ENCODE results near the gene MRPL37.

MRPL37 gene

DNA sequence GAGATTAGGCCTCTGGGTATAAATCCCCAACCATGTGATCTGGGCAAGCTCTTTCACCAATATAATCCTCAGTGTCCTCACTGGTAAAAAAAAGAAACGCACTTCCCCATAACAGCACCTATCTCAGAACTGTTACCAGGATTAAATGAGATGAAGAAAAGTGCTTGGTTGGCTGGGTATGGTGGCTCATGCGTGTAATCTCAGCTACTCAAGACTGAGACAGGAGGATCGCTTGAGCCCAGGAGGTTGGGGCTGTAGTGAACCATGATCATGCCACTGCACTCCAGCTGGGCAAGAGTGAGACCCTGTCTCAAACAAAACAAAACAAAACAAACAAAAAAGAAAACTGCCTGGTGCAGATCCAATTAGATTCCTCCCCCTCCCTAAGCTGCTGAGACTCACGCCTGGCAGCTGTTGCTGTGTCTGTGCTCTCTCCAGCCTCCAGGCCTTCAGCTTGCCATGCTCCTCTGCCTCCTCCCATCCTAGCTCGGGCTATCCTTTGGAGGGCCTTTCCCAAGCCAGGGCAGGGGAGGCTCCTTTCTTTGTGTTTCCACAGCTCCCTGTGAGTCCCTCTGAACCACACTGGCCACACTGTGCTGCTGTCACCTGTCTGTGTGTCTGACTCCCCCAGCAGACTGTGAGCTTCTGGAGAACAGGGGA, 19.1 kb upstream of the MRPL37 start:
- Histone ChIP-seq H3K4me3 (replicated peaks; ENCODE audit: low read depth, low read length) (no peak overlapping the region), H3K36me3 (ENCODE audit: control insufficient read depth, insufficient read depth, low read length) (peaks cover 2% of the 10 kb centered on the region; the same call in 1 of the 2 replicates), H3K27me3 (replicated peaks; ENCODE audit: control insufficient read depth, insufficient read depth, low read length) (no peaks in the 10 kb centered on the region)
- no peak for DNase-seq (ENCODE audit: extremely low read depth, insufficient read length)
- no peak for TF ChIP-seq CTCF (IDR thresholded peaks at IDR 0.05; ENCODE audit: insufficient read depth, low read length, poor library complexity, severe bottlenecking)

DNA sequence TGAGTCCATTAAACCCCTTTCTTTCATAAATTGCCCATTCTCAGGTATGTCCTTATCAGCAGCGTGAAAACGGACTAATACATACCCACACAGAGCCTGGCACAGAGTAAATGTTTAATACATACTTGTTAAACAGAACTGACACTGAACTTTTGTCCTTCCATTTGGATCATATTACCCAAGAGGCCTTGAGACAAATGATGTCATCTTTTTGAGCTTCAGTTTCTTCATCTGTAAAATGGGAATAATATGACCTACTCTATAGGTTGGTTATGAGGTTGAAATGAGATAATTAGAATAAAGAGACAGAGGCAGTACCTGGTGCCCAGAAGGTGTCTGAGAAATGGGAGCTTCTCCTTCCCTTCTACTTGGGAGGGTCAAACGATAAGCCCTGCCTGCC, 13.9 kb upstream of the MRPL37 start:
- peaks cover 4% of the 10 kb centered on the region; the same call in 1 of the 2 replicates for H3K36me3 ChIP-seq (ENCODE audit: control insufficient read depth, insufficient read depth, low read length)
- no peak for TF ChIP-seq CTCF (IDR thresholded peaks at IDR 0.05; ENCODE audit: insufficient read depth, low read length, poor library complexity, severe bottlenecking)
- no peak for DNase-seq (ENCODE audit: extremely low read depth, insufficient read length)
- H3K4me3 ChIP-seq (replicated peaks; ENCODE audit: low read depth, low read length) = no peak overlapping the region
- H3K27me3 ChIP-seq (replicated peaks; ENCODE audit: control insufficient read depth, insufficient read depth, low read length) = no peaks in the 10 kb centered on the region

DNA sequence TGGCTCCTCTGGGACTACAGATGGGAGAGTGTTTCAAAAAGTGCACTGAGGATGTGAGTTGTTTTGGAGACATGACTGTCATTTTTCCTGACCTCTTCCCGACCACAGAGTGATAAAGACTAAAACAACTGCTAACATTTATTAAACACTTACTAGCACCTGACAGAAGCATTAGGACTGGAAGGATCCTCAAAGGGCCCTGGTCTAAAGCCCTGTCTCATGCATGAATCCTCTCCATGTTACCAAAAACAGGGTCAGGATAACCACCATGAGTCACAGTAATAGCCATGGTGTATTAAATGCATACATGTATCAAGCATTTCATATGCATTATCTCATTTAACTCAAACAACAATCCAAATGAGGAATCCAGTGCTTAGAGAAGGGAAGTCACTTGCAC, 11.7 kb upstream of the MRPL37 start:
- H3K27me3 ChIP-seq (replicated peaks; ENCODE audit: control insufficient read depth, insufficient read depth, low read length) = no peaks in the 10 kb centered on the region

DNA sequence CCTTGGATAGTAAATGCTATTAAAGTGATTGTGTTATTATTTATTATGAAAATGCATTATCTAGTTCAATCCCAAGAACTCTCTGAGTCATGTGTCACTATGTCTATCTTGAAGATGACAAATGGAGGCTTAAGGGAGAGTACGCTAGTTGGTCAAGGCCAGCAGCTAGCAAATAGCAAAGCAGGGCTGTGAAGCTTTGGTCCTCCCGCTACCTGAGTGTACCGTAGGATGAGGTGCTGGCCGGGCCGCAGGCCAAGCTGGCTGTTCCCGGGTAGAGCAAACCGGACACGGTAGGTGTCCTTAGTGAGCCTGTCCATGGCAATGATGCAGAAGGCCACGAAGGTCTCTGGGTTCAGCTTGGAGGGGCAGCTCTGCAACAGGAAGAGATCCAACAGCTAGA, 9.4 kb upstream of the MRPL37 start:
- DNase-seq (ENCODE audit: extremely low read depth, insufficient read length) = no peak
- H3K27me3 ChIP-seq (replicated peaks; ENCODE audit: control insufficient read depth, insufficient read depth, low read length) = no peaks in the 10 kb centered on the region
- peaks cover 9% of the 10 kb centered on the region for H3K36me3 ChIP-seq (ENCODE audit: control insufficient read depth, insufficient read depth, low read length)
- TF ChIP-seq CTCF (IDR thresholded peaks at IDR 0.05; ENCODE audit: insufficient read depth, low read length, poor library complexity, severe bottlenecking) = no peak
- H3K4me3 ChIP-seq (replicated peaks; ENCODE audit: low read depth, low read length) = no peak overlapping the region

More for the DNA sequence above, 11.7 kb upstream of the MRPL37 start:
- H3K4me3 ChIP-seq (replicated peaks; ENCODE audit: low read depth, low read length) = no peak overlapping the region
- no peak for DNase-seq (ENCODE audit: extremely low read depth, insufficient read length)
- peaks cover 7% of the 10 kb centered on the region for H3K36me3 ChIP-seq (ENCODE audit: control insufficient read depth, insufficient read depth, low read length)
- TF ChIP-seq CTCF (IDR thresholded peaks at IDR 0.05; ENCODE audit: insufficient read depth, low read length, poor library complexity, severe bottlenecking) = no peak

DNA sequence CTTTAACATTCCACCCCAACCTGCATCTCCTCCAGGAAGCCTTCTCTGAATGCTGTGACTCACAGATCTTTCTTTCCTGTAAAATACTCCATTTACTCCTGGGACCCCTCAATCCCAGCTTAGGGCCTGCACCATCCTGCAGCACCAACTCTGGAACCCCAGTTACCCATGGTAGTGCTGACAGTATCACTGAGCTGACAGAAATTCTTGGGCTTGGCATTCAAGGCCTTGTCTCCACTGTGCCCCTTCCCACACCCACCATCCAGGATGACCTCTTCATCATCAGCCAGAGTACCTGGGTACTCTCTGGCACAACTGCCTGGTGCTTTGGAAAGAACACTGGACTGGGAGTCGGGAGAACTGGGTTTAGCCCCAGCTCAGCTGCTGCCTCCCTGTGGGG, 8.4 kb upstream of the MRPL37 start:
- DNase-seq (ENCODE audit: extremely low read depth, insufficient read length) = no peak
- TF ChIP-seq CTCF (IDR thresholded peaks at IDR 0.05; ENCODE audit: insufficient read depth, low read length, poor library complexity, severe bottlenecking) = no peak
- H3K27me3 ChIP-seq (replicated peaks; ENCODE audit: control insufficient read depth, insufficient read depth, low read length) = no peaks in the 10 kb centered on the region
- H3K36me3 ChIP-seq (ENCODE audit: control insufficient read depth, insufficient read depth, low read length) = peaks cover 9% of the 10 kb centered on the region
- no peak overlapping the region for H3K4me3 ChIP-seq (replicated peaks; ENCODE audit: low read depth, low read length)

GRCh38 chr1:54193453-54193852, 6.5 kb upstream of the MRPL37 start:
- Histone ChIP-seq H3K4me3 (replicated peaks; ENCODE audit: low read depth, low read length) (no peak overlapping the region), H3K36me3 (ENCODE audit: control insufficient read depth, insufficient read depth, low read length) (peaks cover 9% of the 10 kb centered on the region), H3K27me3 (replicated peaks; ENCODE audit: control insufficient read depth, insufficient read depth, low read length) (no peaks in the 10 kb centered on the region)
- TF ChIP-seq CTCF (IDR thresholded peaks at IDR 0.05; ENCODE audit: insufficient read depth, low read length, poor library complexity, severe bottlenecking) = no peak
- DNase-seq (ENCODE audit: extremely low read depth, insufficient read length) = no peak

Data from GM06990 (cell line).